HepG2 (cell line): ENCODE results near the gene CPSF4. TPM values are rescaled to one million over a fixed set of nuclear protein-coding genes. Genes with fewer than 3 reads are reported as not detected.

ENCODE experiments used
- CEBPB ChIP-seq: IDR thresholded peaks from 2 replicates; pipeline ENCODE4 v1.6.1; 2011; ENCODE audit warnings: low read depth, low read length, improper control_type of control experiment, borderline replicate concordance
- GABPA ChIP-seq, 2 experiments: IDR thresholded peaks; 2 replicates each; pipeline ENCODE4 v1.6.1; 2011 to 2016; ENCODE audit warnings: low read depth in 2 of 2, low read length in 1 of 2, missing biosample characterization in 1 of 2, missing genetic modification characterization in 1 of 2
- HMGA1 ChIP-seq: sonication (generic); formaldehyde crosslinking; conservative IDR thresholded peaks from 2 replicates; pipeline ENCODE4 v1.4.0; 2020; ENCODE audit warnings: missing genetic modification reagents
- NBN ChIP-seq: fragments of 450-650 bp; conservative IDR thresholded peaks from 2 replicates; pipeline ENCODE4 v1.6.1; 2017
- SOX5 ChIP-seq: IDR thresholded peaks from 2 replicates; pipeline ENCODE4 v1.6.1; 2016; ENCODE audit warnings: borderline replicate concordance
- THAP11 ChIP-seq: IDR thresholded peaks from 2 replicates; pipeline ENCODE4 v1.6.1; 2016; ENCODE audit warnings: missing biosample characterization, missing genetic modification reagents
- ZNF326 ChIP-seq: sonication (generic); formaldehyde crosslinking; IDR thresholded peaks from 2 replicates; pipeline ENCODE4 v1.4.0; 2020; ENCODE audit warnings: missing genetic modification reagents, borderline replicate concordance
- ZNF547 ChIP-seq: sonication (generic); formaldehyde crosslinking; IDR thresholded peaks from 2 replicates; pipeline ENCODE4 v1.5.1; 2020; ENCODE audit warnings: mild to moderate bottlenecking, missing genetic modification reagents
- ZNF615 ChIP-seq: sonication (generic); formaldehyde crosslinking; IDR thresholded peaks from 2 replicates; pipeline ENCODE4 v1.5.0; 2020; ENCODE audit warnings: mild to moderate bottlenecking, missing genetic modification reagents, borderline replicate concordance
- polyA plus RNA-seq, 8 experiments: library from polyadenylated mRNA; depleted of rRNA in 3 of 8; stranded (reverse) in 7 of 8; unstranded in 1 of 8; fragments of >200 nt; fragmentation: Illumina TruSeq in 4 of 8; extraction: Trizol in 4 of 8; gene quantifications; 2 replicates each; pipeline versions ENCODE4 v1.2.1 to v1.2.3, GENCODE V29; 2011 to 2016; ENCODE audit warnings: low read depth in 4 of 8, missing spikeins in 1 of 8, mixed read lengths in 1 of 8; ENCODE audit not compliant: insufficient read depth in 1 of 8
- total RNA-seq, 5 experiments: library from RNA; depleted of rRNA; stranded (reverse); fragments of >200 nt; fragmentation: Illumina TruSeq; extraction: Trizol; gene quantifications; 2 replicates each; pipeline ENCODE4 v1.2.3, GENCODE V29; 2016; ENCODE audit warnings: low read depth in 1 of 5
- TF ChIP-seq, protein P1 (sequence below), 2 experiments: fragments of 450-650 bp in 1 of 2; sonication (generic) in 1 of 2; formaldehyde crosslinking in 1 of 2; IDR thresholded peaks; 2 replicates each; pipeline versions ENCODE4 v1.6.1 to v1.8.0; 2016 to 2022; ENCODE audit warnings: antibody characterized with exemption in 1 of 2, mild to moderate bottlenecking in 1 of 2, missing genetic modification reagents in 1 of 2
- TF ChIP-seq, protein P2 (sequence below): sonication (generic); formaldehyde crosslinking; IDR thresholded peaks from 2 replicates; pipeline ENCODE4 v1.5.0; 2020; ENCODE audit warnings: mild to moderate bottlenecking, missing genetic modification reagents, borderline replicate concordance
- TF ChIP-seq, protein P3 (sequence below): sonication (generic); formaldehyde crosslinking; conservative IDR thresholded peaks from 2 replicates; pipeline ENCODE4 v1.8.0; 2022; ENCODE audit warnings: mild to moderate bottlenecking, moderate library complexity, missing genetic modification reagents
- TF ChIP-seq, protein P4 (sequence below): sonication (generic); formaldehyde crosslinking; IDR thresholded peaks from 2 replicates; pipeline ENCODE4 v1.5.1; 2020; ENCODE audit warnings: missing genetic modification reagents, mild to moderate bottlenecking, borderline replicate concordance

Gene CPSF4
- total and polyA plus RNA-seq, 2 of the 13 experiments (the other 11 are each of a cell fraction or from before 2014, with no cell fraction given), result 34.1 to 49.6 TPM

DNA sequence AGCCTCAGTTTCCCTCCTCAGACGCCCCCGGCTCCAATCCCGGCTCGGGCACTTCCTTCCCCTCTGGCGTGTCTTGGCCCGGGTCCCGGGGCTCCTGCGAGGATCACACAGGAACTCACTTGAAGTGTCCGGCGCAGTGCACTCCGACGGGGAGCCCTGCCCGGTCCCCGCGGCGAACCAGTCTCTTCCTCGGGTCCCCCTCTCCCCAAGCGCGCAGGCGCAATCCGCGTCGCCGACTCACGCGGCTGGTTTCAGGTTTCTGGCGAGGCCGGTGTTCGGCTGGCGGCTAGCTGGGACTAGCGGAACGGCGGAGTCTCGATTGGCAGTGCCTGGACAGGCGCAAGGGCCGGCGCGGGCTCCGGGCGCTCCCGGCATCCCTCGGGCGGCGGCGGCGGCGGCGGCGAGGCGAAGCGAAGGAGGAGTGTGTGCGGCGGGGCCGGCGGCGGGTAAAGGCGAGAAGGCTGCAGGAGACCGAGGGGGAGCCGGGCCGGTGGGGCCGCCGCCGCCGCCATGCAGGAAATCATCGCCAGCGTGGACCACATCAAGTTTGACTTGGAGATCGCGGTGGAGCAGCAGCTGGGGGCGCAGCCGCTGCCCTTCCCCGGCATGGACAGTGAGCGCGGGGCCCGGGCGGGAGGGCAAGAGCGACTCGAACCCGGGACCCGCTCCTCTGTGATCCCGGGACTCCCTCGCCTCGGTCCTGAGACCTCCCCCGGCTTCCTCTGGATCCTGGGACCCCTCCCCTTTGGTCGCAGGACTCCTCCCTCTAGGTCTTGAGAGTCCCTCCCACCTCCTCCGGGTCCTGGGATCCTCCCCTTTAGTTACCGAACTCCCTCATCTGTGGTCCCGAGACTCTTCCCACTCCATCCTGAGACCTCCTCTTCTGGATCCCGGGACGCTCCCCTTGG lies at the start of gene CPSF4, which contains the start of gene PTCD1 (continued):
- TF ChIP-seq, protein P1, sequence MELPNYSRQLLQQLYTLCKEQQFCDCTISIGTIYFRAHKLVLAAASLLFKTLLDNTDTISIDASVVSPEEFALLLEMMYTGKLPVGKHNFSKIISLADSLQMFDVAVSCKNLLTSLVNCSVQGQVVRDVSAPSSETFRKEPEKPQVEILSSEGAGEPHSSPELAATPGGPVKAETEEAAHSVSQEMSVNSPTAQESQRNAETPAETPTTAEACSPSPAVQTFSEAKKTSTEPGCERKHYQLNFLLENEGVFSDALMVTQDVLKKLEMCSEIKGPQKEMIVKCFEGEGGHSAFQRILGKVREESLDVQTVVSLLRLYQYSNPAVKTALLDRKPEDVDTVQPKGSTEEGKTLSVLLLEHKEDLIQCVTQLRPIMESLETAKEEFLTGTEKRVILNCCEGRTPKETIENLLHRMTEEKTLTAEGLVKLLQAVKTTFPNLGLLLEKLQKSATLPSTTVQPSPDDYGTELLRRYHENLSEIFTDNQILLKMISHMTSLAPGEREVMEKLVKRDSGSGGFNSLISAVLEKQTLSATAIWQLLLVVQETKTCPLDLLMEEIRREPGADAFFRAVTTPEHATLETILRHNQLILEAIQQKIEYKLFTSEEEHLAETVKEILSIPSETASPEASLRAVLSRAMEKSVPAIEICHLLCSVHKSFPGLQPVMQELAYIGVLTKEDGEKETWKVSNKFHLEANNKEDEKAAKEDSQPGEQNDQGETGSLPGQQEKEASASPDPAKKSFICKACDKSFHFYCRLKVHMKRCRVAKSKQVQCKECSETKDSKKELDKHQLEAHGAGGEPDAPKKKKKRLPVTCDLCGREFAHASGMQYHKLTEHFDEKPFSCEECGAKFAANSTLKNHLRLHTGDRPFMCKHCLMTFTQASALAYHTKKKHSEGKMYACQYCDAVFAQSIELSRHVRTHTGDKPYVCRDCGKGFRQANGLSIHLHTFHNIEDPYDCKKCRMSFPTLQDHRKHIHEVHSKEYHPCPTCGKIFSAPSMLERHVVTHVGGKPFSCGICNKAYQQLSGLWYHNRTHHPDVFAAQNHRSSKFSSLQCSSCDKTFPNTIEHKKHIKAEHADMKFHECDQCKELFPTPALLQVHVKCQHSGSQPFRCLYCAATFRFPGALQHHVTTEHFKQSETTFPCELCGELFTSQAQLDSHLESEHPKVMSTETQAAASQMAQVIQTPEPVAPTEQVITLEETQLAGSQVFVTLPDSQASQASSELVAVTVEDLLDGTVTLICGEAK (IDR thresholded peaks at IDR 0.05), result no peak
- TF ChIP-seq, protein P1 (CRISPR knock-in tag; IDR thresholded peaks at IDR 0.05), result peak; percentile 37; the same call in 1 of the 2 replicates
- TF ChIP-seq, protein P2, sequence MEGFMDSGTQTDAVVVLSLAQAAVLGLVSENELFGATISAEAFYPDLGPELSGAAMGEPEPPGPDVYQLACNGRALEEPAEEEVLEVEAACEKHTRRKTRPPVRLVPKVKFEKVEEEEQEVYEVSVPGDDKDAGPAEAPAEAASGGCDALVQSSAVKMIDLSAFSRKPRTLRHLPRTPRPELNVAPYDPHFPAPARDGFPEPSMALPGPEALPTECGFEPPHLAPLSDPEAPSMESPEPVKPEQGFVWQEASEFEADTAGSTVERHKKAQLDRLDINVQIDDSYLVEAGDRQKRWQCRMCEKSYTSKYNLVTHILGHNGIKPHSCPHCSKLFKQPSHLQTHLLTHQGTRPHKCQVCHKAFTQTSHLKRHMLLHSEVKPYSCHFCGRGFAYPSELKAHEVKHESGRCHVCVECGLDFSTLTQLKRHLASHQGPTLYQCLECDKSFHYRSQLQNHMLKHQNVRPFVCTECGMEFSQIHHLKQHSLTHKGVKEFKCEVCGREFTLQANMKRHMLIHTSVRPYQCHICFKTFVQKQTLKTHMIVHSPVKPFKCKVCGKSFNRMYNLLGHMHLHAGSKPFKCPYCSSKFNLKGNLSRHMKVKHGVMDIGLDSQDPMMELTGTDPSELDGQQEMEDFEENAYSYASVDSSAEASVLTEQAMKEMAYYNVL (CRISPR knock-in tag), result peak; percentile 67; the same call in 1 of the 2 replicates
- TF ChIP-seq GABPA (IDR thresholded peaks at IDR 0.05; ENCODE audit: low read depth, low read length), result 0 out of 2 replicates have a peak, but pooled peaks have one; percentile 28
- peak; percentile 71 for TF ChIP-seq GABPA (CRISPR knock-in tag; IDR thresholded peaks at IDR 0.05; ENCODE audit: low read depth)
- peak; percentile 94 for TF ChIP-seq THAP11 (CRISPR knock-in tag)
- no peak for TF ChIP-seq HMGA1 (CRISPR knock-in tag)
- no peak for TF ChIP-seq ZNF615 (CRISPR knock-in tag)
- TF ChIP-seq ZNF547 (CRISPR knock-in tag), result peak; percentile 61
- TF ChIP-seq ZNF326 (CRISPR knock-in tag), result no peak
- TF ChIP-seq, protein P3, sequence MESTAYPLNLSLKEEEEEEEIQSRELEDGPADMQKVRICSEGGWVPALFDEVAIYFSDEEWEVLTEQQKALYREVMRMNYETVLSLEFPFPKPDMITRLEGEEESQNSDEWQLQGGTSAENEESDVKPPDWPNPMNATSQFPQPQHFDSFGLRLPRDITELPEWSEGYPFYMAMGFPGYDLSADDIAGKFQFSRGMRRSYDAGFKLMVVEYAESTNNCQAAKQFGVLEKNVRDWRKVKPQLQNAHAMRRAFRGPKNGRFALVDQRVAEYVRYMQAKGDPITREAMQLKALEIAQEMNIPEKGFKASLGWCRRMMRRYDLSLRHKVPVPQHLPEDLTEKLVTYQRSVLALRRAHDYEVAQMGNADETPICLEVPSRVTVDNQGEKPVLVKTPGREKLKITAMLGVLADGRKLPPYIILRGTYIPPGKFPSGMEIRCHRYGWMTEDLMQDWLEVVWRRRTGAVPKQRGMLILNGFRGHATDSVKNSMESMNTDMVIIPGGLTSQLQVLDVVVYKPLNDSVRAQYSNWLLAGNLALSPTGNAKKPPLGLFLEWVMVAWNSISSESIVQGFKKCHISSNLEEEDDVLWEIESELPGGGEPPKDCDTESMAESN, result peak; percentile 90
- TF ChIP-seq, protein P4, sequence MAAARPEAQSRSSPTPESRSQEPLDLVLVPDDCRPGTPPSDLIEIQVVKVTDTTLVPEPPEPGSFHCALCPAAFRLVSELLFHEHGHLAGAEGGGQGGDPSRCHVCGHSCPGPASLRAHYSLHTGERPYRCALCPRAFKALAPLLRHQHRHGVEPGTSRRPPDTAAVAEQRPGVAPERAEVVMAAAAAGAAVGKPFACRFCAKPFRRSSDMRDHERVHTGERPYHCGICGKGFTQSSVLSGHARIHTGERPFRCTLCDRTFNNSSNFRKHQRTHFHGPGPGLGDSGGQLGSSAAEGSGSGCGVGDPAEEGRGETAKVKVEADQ (CRISPR knock-in tag), result no peak; the same call in 1 of the 2 replicates
- TF ChIP-seq NBN, result no peak
- TF ChIP-seq SOX5, result peak; percentile 45; the same call in 1 of the 2 replicates
- no peak for TF ChIP-seq CEBPB
